GM06990 (cell line): ENCODE results near the gene LRCH3.
A peak's percentile ranks its signal among the peaks of the same experiment; 100 is the strongest.
"Not testable (repeated sequence)": the region's sequence is repeated elsewhere in the genome, so short reads cannot be mapped to it uniquely, and the experiment has no call there.

ENCODE experiments used
- DNase-seq: peaks from one replicate; pipeline ENCODE4 v3.0.0-alpha.2; 2011; ENCODE audit not compliant: insufficient read length; ENCODE audit errors: extremely low read depth
- H3K27me3 ChIP-seq: replicated peaks from 2 replicates; pipeline ENCODE4 v1.6.0; 2011; ENCODE audit warnings: low read length; ENCODE audit not compliant: control insufficient read depth, insufficient read depth
- H3K36me3 ChIP-seq: 2 replicates; pipeline ENCODE4 v1.5.1; 2011; ENCODE audit warnings: low read length; ENCODE audit not compliant: control insufficient read depth, insufficient read depth
- H3K4me3 ChIP-seq: replicated peaks from 2 replicates; pipeline ENCODE4 v1.5.1; 2011; ENCODE audit warnings: low read depth, mild to moderate bottlenecking, control low read depth, low read length
- TF ChIP-seq, protein P1 (sequence below): IDR thresholded peaks from 2 replicates; pipeline ENCODE4 v1.5.1; 2011; ENCODE audit warnings: low read length, control low read depth, mild to moderate bottlenecking, inconsistent platforms; ENCODE audit not compliant: insufficient read depth, poor library complexity, severe bottlenecking

The LRCH3 gene

DNA sequence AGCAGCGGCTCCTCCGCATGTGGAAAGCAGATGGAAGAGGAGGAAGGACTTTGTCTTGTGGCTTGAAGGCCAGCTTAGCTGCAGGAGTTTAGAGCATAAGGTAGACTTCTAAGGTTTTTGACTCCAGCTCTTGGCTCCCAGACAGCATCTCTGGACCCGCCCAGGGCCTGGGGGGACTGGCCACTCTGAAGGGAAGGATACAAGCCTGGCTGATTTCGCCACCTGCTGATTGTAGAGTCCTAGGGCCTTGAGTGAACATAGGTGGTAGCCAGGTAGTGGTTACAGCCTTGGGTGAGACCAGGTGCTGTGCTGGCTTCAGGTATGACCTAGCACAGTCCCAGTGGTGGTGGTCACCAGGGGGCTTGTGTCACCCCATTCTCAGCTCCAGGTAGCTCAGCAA is 110.6 kb downstream of the LRCH3 start:
- no peak for DNase-seq
- Histone ChIP-seq H3K27me3 (no peaks in the 10 kb centered on the region), H3K36me3 (no peaks in the 10 kb centered on the region), H3K4me3 (no peak overlapping the region)
- TF ChIP-seq, protein P1, sequence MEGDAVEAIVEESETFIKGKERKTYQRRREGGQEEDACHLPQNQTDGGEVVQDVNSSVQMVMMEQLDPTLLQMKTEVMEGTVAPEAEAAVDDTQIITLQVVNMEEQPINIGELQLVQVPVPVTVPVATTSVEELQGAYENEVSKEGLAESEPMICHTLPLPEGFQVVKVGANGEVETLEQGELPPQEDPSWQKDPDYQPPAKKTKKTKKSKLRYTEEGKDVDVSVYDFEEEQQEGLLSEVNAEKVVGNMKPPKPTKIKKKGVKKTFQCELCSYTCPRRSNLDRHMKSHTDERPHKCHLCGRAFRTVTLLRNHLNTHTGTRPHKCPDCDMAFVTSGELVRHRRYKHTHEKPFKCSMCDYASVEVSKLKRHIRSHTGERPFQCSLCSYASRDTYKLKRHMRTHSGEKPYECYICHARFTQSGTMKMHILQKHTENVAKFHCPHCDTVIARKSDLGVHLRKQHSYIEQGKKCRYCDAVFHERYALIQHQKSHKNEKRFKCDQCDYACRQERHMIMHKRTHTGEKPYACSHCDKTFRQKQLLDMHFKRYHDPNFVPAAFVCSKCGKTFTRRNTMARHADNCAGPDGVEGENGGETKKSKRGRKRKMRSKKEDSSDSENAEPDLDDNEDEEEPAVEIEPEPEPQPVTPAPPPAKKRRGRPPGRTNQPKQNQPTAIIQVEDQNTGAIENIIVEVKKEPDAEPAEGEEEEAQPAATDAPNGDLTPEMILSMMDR, result no peak

DNA sequence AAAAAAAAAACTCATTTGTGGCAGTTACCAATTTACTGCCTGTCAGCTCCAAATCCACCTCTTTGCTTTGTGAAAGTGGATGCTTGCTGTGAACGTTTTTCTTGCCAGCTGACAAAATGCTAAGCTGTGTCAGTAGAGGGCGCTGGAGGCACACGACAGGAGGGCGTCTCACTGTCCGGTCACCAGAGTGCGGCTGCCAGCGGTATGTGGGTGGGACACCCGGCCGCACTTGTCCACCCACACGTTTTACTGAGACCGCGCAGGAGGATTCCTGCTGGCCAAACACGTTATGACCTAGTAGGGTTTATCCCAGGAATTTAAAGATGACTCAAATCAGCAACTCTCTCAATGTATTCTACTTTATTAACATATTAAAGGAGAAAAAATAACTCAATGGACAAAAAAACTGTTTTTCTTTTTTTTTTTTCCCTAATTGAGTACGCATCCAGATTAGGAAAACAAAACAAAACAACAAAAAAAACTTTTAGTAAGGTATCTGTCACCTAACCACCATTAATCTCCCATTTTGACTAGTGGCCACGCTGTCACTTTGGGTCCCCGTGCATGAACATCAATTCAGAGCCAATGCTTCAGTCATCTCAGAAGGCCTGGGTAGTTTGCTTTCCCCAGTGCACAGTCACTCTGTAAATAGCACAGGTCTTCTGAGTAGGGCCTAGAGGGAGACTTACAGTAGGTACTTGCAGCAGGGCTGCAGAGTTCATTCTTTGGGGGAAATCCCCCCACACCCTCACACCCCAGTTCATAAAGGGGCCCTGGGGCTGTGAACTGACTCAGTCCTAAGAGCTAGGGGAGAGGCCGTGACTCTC is 115.2 kb downstream of the LRCH3 start:
- H3K4me3 ChIP-seq, result no peak overlapping the region
- no peaks in the 10 kb centered on the region for H3K36me3 ChIP-seq
- DNase-seq, result peak; percentile 70
- TF ChIP-seq, protein P1, result peak; percentile 88
- H3K27me3 ChIP-seq, result no peaks in the 10 kb centered on the region

DNA sequence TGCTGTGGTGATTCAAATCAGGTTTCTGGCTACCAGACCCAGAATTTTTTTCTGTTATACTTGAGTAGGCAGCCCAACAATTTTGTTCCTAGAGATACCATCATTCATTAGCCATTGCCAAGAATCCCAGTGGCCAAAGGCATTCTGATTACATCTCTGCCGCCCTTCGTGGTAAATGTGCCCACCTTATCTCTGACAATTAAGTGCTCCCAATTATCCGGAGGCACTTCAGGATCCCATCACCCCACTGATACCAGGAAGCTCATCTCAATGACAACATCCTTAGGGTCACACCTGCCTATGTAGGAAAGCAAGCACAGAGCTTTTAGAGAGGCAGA is 115.8 kb downstream of the LRCH3 start:
- no peak for DNase-seq
- Histone ChIP-seq H3K4me3 (no peak overlapping the region), H3K36me3 (no peaks in the 10 kb centered on the region), H3K27me3 (no peaks in the 10 kb centered on the region)
- TF ChIP-seq, protein P1, result no peak

DNA sequence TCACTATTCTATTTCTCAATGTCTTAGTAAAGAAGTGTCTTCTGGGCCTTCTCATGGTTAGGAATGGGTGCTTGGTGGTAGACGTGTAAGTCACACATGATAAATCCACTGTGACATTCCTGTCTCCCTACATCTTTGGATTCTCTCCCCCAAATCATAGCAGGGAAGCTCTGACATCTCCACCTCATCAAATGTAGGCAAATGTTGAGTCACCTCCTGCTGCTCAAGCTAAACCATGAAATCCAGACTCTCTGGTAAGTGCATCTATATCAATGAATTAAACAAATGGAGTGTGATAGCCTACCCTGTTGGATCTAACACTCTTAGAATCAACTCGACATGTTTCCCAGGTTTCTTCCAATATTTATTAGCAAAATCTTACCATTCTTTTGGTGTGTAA is 116.1 kb downstream of the LRCH3 start:
- H3K4me3 ChIP-seq, result no peak overlapping the region
- TF ChIP-seq, protein P1, result no peak
- no peaks in the 10 kb centered on the region for H3K27me3 ChIP-seq
- DNase-seq, result no peak
- H3K36me3 ChIP-seq, result no peaks in the 10 kb centered on the region

DNA sequence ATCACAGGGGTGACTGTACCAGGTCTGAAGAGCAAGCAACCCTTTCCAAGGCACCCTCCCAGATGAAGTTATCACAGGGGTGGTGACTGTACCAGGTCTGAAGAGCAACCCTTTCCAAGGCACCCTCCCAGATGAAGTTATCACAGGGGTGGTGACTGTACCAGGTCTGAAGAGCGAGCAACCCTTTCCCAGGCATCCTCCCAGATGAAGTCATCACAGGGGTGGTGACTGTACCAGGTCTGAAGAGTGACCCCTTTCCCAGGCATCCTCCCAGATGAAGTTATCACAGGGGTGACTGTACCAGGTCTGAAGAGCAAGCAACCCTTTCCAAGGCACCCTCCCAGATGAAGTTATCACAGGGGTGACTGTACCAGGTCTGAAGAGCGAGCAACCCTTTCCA is 117.5 kb downstream of the LRCH3 start:
- not testable (repeated sequence) for H3K27me3 ChIP-seq, H3K36me3 ChIP-seq, H3K4me3 ChIP-seq, DNase-seq

DNA sequence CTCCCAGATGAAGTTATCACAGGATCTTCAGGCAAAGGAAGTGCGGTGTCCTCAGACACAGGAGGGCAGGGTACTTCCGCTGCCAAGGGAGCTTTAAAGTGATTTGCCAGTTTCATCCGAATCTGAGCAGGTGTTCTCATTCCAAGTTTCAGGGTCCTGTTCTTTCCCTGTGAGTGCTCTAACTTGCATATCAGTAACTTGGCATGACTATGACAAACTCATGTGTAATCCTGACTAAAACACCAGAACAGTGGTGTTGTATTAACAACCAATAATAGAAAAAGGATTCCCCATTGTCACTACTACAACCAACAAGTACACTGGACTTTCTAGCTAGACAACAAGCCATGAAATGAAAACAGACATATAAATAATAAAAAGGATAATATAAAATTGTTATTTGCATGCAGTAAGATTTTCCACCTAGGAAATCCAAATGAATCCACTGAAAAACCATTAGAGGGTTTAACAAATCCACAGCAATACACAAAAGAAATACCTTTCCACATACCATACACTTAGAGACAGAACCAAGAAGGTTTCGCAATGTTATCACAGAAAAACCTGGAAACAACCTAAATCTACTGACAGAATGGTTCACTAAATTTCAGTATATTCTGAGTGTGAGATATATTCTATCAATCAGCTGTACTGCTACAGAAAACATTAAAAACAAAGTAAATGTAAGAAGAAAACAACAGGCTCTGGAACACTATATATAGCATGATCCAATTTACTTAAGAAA is 118.1 kb downstream of the LRCH3 start:
- TF ChIP-seq, protein P1, result no peak
- no peaks in the 10 kb centered on the region for H3K36me3 ChIP-seq

More for the DNA sequence above, 118.1 kb downstream of the LRCH3 start:
- DNase-seq, result no peak
- H3K27me3 ChIP-seq, result no peaks in the 10 kb centered on the region
- no peak overlapping the region for H3K4me3 ChIP-seq
